GM18511 (cell line): ENCODE results near the gene IGF2R.
"Not testable (repeated sequence)": the region's sequence is repeated elsewhere in the genome, so short reads cannot be mapped to it uniquely, and the experiment has no call there.

Experiments used
- ATAC-seq: cut with Tn5 transposase; IDR thresholded peaks from one replicate; pipeline ENCODE4 v1.9.1; 2021; ENCODE audit warnings: mild to moderate bottlenecking, moderate library complexity; ENCODE audit not compliant: unreplicated experiment

IGF2R gene

DNA sequence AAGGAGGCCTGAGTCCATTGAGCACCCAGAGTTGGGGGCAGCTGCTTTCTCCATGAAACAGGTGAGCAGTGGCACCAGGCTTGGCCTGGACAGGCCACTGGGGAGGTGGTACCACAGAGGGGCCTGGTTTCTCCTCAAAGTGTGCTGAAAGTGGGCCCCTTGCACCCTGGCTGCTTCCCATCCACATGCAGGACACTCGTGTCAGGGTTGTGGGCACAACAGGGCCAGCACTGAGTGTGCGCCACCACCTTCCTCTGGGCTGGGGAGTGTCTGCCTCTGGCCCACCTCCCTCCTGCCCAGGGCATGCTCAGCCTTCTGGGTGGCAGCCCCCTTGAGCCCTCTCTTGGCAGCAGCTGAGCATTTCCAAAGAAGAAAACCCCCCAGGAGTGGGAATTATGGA lies 147.5 kb downstream of the IGF2R start:
- ATAC-seq, result no peak

DNA sequence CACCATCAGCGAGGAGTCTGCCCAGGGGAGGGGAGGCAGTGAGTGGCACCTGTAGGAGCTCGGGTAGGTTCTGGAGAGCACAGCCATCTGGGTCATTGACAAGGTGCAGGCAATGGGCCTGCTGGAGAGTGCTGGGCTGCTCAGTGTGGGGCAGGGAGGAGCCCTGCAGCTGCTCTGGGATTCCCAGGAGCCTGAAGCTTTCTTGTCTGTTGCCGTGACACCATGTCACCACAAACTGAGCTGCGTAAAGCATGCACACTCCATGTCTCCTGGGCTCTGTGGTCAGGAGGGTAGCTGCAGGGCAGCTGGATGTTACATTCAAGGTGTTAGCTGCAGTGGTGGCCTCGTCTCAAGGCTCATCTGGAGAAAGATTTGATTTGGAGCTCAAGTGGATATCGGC lies 148.3 kb downstream of the IGF2R start:
- ATAC-seq, result no peak

DNA sequence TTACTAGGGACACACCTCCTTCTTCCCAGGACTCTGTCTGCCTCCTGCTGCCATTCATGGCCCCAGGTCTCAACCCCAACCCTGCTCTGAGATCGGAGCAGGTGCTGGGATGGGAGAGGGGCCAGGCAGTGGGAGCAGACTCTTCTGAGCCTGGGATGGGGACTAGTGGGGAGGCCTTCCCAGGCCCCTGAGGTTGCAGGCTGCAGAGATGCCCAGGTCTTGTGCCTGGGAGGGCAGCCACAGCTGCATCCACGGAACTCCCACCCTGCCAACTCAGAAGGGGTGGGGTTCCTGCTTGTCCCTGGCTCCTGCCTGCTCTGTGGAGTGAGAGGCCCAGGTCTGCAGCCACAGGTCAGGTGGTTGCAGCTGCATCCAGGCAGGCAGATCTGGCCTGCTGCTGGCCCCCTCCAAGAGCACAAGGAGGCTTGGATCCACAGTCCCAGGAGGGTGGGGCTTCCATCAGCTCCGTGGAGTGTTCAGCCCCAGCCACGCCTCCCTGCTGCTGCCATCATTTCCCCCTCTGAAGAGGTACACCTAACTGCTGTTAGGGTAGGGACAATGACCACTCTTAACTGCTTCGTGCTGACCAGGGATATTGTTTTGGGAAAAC lies 149.8 kb downstream of the IGF2R start:
- ATAC-seq, result no peak

DNA sequence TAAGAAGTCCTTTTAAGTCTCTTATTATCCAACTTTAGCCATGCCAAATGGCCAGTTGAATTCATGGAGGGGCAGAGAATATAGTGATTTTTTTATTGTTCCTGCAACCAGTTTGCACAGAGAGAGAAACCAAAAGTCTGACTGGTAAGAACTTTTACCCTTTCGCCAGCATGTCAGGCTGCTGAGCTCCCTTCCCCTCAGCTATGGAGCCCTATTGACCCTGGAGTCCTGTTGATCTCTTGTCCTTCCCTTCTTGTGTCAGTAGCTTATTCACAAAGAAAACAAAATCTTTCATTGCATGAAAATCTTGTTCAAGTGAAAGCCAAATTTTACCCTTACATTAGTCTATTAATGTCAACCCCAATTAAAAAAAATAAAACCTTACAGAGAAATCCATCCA lies 151.2 kb downstream of the IGF2R start:
- ATAC-seq, result no peak

DNA sequence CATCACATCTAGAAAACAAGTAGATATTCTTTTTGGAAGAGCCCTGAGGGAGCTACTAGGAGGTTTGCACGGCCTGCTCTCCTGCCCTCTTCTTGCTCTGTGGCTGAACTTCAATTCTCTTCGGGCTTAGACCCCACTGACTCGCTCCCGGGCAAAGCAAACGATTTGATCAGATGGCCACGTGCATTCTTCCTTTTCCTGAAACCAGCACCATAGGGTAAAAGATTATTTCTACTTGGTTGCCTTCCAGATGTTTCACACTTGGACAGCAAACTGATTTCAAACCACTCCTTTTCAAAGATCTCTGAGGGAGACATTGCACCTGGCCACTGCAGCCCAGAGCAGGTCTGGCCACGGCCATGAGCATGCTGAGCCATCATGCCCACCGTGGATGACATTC lies 152.7 kb downstream of the IGF2R start, which contains the start of gene SLC22A1:
Gene SLC22A1, plus strand, starts transcription at position 258 of the 400 bp plus-strand sequence. Its CDS starts 121 bp downstream, at position 379.
- ATAC-seq, result no peak

DNA sequence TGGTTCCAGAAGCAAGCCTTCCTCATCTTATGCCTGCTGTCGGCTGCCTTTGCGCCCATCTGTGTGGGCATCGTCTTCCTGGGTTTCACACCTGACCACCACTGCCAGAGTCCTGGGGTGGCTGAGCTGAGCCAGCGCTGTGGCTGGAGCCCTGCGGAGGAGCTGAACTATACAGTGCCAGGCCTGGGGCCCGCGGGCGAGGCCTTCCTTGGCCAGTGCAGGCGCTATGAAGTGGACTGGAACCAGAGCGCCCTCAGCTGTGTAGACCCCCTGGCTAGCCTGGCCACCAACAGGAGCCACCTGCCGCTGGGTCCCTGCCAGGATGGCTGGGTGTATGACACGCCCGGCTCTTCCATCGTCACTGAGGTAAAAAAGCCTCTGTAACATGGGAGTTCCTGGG lies 153.1 kb downstream of the IGF2R start:
- ATAC-seq, result no peak

DNA sequence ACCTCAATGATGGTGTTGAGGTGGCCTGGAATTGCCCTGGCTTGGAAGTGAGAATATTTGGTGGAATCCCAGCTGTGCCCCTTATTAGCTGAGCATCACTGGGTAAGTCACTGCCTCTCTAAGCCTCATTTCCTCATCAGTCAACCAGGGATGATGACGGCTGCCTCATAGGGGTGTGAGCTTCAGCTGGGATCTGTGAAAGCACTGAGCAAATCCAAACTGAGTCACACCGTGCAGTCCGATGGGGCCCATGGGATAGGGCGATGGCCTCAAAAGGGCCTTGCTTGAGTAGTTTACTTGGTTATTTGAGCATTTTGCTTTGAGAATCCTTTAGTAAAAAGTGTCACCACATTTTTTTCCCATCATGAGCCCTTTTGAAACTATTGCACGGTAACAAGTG lies 153.9 kb downstream of the IGF2R start:
- ATAC-seq, result no peak

DNA sequence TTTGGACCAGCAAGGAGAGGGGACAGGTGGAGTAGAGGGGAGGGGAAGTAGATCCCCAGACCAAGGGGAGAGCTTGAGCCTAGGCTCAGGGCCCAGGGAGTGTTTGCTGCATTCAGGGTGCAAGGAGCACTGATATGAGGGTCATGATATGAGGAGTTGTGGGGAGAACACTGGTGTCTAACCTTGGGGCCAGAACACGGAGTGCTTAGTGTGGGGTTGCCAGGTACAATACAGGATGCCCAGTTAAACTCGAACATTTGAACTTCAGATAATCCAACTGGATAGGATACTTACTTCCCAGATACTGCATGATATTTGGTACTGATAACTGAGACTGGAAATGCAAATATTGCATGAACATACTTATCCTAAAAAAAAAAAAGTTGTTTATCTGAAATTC lies 155.1 kb downstream of the IGF2R start:
- ATAC-seq, result no peak

DNA sequence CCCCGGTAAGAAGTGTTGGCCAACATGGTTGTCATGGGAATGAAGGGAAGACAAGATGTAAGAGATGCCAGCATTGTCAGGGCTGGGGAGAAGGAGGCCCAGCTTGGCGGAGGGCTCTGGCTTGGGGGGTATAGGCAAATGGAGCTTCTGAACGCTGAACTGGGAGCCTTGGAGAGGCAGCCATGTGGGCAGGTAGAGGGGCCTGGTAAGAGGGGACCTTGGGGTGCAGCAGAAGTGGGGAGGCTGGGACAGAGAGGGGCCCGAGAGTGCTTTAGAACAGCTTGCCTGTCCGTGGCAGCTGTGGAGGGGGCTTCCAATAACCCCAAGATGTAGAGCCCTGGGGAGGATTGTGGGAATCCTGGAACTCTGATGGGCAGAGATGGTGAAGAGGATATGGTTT lies 155.7 kb downstream of the IGF2R start:
- ATAC-seq, result no peak

DNA sequence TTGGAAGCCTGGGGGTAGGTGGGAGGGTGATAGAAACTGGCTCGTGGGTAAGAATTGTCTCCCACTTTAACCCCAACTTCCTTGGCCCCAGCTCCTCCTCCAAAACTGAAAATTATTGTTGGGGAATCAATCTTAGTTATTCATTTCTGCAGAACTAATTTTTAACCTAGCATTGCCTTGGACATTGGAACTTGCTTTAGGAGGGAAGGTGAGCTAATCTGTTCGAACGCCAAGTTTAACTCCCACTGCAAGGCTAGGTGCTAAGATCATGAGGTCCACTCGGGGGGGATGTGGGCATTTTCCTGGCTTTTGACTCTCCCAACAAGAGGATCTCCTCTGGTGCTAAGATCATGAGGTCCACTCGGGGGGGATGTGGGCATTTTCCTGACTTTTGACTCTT lies 156.2 kb downstream of the IGF2R start:
- not testable (repeated sequence) for ATAC-seq

DNA sequence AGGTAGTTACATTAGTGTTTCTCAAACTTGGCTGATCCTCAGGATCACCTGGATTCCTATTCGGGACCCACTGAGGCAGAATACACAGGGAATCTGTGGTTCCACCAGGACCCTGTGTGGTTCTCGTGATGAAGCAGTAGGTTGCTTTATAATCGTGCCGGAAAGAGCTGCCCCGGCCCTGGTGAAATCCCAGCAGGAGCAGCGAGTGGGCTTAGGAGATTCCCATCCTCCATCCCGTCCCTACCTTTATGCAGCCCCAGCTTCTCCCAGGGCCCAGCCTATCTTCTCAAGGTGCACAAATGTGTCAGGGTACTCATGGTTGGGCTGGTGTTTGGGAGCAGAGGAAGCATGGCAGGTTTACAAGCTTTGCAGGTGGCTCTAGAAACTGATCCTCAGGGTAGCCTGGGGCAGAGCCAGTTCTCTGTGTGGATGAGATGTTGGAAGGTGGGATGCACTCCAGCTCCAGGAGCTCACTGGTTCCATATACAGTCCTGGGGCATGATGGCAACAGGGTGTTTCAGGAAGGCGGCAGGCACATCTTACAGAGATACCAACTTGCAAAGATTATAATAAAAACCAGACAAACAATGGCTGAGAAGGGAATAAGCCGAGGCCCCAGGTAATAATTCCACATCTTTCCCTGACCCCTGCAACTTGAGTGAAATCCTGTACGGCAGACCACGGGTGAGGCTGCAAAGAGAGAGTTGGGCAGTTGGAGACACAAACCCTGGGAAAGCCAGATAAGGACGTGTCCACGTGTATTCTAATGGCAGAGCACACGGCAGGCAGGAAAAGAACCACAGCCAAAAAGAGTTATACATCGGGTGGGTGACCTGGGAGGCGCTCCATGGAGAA lies 158.6 kb downstream of the IGF2R start:
- no peak for ATAC-seq

DNA sequence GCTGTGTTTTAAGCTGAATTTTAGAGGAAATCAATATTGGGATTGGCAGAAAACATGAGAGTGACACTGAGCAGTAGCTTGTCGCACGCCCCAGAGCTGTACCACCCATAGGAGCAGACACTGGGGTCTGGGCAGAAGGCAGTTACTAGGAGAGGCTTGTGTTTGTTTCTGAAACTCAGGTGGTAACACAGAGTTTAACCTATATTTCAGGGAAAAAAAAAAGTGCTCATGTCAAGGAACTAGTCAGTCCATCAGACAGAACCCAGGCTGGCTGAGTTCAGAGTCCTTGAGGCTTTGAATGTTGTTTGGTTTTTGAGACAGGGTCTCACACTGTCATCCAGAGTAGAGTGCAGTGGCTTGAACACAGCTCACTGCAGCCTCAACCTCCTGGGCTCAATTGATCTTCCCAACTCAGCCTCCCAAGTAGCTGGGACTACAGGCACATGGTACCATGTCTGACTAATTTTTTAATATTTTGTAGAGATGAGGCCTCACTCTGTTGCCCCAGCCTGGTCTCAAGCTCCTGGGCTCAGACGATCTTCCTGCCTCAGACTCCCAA lies 159.3 kb downstream of the IGF2R start:
- no peak for ATAC-seq

DNA sequence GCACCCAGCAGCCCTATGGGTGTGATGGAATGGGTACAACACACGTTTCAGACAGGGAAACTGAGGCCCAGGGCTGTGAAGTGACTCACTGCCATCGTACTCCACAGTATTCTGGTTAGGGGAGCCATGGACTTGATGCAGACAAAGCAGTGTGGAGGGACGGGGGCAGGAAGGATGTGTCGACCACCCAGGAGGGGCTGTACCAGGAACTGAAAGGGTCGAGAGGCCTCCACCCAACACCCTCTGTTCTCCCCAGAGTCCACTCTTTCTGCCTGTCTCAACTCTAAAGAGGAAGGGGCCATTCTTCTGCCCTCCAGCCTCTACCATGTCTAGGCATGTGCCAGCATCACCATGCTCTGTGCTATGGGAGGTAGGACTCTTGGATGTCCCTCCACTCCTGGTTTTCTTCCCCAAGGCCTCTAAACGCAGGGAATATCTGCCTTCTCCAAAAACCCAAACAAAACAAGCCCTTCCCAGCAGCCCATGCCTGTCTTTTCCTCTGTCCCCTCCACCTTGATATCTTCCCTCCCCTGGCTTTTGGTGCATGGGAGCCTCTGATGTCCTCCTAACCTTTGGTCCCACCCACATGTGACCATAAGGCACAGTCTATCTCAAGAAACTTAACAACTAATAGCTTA lies 160.1 kb downstream of the IGF2R start:
- no peak for ATAC-seq

DNA sequence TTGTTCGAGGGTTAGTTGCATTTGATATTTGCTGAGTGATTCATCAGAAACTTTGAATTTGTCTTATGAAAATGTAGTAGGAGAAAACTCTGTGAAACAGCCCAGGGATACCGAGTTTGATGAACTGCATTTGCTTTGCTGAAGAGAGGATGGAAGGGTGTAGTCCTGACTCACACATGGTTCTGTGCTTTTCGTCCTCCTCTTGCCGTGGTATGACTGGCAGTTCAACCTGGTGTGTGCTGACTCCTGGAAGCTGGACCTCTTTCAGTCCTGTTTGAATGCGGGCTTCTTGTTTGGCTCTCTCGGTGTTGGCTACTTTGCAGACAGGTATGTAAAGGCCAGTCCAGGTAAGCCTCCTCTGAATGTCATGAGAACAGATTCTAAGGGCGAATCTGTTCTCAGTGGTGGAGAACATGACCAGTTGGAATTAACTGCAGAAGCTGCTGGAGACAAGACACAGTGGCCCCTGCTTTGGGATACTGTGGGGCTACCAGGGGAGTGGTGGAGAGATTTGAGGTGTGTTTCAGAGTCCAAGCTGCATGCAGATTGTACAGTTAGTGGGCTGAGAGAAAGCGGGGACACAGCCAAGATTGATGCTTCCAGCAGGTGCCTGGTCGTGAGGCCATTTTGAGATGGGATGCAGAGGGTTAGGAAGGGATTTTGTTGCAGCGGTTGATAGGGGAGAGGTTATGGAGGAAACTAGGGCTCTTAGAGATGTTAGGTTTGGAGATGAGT lies 161.2 kb downstream of the IGF2R start:
- no peak for ATAC-seq

DNA sequence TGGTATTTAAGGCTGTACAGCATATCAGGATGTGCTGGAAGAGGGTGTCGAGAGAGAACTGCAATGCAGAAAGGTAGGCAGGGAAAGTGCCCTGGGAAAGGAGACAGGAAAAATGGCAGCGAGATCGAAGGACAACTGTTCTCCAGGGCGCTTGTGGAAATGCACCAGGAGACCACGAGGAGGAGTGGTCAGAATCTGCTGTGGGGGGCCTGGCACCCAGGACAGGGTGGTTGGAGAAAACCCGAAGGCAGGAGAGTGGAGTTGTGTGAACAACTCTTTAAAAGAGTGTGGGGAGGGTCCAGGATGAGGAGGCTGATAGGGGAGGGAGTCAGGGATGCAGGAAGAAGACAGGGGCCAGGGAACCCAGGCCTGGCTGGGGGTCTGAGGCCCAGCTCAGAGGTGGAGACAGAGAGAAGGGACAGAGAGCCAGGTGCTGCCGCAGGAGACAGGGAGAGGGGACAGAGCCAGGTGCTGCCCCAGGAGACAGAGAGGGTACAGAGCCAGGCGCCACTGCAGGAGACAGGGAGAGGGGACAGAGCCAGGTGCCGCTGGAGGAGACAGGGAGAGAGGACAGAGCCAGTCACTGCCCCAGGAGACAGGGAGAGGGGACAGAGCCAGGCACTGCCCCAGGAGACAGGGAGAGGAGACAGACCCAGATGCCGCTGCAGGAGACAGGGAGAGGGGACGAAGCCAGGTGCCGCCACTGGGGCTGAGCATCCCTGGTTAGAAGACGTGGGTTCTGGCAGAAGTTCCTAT lies 162.0 kb downstream of the IGF2R start:
- ATAC-seq, result no peak

DNA sequence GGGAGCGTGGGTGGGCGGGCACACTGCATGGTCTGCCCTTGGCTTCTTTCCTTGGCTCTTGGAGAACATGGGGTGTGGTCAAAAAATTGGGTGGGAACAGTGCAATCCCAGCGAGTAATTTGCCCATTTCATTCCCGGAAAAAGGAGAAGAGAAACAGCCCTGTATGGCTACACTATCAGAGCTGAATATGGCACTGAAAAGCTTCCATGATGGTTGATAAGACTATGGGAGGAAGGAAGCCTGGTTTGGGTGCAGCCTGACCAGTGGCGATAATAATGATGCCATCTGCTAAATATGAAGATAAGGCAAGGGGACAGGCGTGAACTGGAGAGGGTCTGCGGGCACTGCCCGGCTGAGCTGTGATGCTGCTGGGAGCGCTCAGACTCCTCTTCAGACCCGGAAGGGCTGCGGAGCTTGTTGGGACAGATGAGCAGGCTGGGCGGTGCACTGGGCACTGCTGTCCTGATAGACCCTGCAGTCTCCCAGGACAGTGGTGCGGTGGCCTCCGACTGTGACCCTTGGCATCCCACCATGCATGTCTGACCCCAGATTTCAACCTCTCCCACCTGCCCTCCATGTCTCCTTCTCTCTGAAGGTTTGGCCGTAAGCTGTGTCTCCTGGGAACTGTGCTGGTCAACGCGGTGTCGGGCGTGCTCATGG lies 162.9 kb downstream of the IGF2R start:
- no peak for ATAC-seq

DNA sequence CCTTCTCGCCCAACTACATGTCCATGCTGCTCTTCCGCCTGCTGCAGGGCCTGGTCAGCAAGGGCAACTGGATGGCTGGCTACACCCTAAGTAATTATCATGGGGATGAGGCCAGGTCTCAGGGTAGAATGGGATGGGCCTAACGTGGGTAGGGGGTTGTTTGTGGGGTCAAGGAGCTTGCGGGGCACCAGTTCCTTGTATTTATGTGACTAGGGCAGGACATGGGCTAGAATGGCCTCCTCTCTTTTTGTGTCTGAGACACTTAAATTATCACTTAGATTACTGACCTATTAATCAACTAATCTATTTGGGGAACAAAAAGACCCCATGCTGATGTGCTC lies 163.4 kb downstream of the IGF2R start:
- ATAC-seq, result no peak

DNA sequence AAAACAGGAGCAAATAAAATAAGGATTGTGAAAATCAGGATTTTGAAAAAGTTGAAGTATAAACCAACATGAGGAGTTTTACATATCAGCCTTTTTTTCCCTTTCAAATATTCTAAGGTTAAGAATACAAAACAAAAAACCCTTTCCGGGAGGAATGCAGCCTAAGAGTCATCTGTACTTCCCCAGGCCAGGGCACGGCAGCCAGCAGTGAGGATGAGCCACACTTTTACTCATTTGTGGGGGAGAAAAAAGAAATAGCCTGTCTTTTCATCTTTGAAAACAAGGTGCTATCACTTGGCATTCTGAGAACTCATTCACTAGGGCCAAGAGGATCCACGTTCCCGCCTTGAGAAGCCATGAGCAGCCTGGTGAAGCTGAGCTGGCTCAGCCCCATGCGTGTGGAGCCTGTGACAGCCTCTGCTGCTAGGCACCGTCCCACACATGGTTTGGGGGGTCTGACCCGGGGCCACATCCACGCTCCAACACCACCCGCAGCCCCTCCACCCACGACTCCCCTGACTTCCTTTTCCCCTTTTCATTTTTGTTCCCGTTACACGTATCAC lies 164.0 kb downstream of the IGF2R start:
- no peak for ATAC-seq
